RWPE1 (cell line): ENCODE data around the gene UBE2E1.
"Not testable (repeated sequence)": the region's sequence is repeated elsewhere in the genome, so short reads cannot be mapped to it uniquely, and the experiment has no call there.

ENCODE experiments used
- CTCF ChIA-PET: fragments of 350-600 bp; sonication (Branson Sonifier 250); formaldehyde crosslinking; extraction: SDS; loops from one replicate; lab custom pipeline; 2021; lab: Yijun Ruan, JAX
- POLR2A ChIA-PET: fragments of 400-600 bp; formaldehyde crosslinking; extraction: SDS; loops from one replicate; lab custom pipeline; 2020; ENCODE audit warnings: antibody characterized with exemption; ENCODE audit not compliant: low non-redundant PET; lab: Yijun Ruan, JAX
- DNase-seq: peaks from one replicate; pipeline ENCODE4 v3.0.0; 2012; ENCODE audit warnings: low spot score
- H3K27ac ChIP-seq: fragments of 450-650 bp; 2 replicates; pipeline ENCODE4 v1.5.1; 2017
- TF ChIP-seq, protein P1 (sequence below): fragments of 450-650 bp; conservative IDR thresholded peaks from 2 replicates; pipeline ENCODE4 v1.5.1; 2017; ENCODE audit warnings: low read depth, mild to moderate bottlenecking

UBE2E1 gene

GRCh38 chr3:23865595-23866396 lies 60.0 kb downstream of the UBE2E1 start:
- TF ChIP-seq, protein P1, sequence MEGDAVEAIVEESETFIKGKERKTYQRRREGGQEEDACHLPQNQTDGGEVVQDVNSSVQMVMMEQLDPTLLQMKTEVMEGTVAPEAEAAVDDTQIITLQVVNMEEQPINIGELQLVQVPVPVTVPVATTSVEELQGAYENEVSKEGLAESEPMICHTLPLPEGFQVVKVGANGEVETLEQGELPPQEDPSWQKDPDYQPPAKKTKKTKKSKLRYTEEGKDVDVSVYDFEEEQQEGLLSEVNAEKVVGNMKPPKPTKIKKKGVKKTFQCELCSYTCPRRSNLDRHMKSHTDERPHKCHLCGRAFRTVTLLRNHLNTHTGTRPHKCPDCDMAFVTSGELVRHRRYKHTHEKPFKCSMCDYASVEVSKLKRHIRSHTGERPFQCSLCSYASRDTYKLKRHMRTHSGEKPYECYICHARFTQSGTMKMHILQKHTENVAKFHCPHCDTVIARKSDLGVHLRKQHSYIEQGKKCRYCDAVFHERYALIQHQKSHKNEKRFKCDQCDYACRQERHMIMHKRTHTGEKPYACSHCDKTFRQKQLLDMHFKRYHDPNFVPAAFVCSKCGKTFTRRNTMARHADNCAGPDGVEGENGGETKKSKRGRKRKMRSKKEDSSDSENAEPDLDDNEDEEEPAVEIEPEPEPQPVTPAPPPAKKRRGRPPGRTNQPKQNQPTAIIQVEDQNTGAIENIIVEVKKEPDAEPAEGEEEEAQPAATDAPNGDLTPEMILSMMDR, result no peak

GRCh38 chr3:23867400-23867799 lies 61.6 kb downstream of the UBE2E1 start:
- no peak for DNase-seq
- CTCF ChIA-PET, result no interaction called here
- no peak overlapping the region for H3K27ac ChIP-seq
- POLR2A ChIA-PET, result no interaction called here
- TF ChIP-seq, protein P1, result no peak

More at GRCh38 chr3:23865595-23866396, 60.0 kb downstream of the UBE2E1 start:
- H3K27ac ChIP-seq, result no peak overlapping the region
- ChIA-PET CTCF (interaction anchor here (0.9 kb wide), 1 partner anchor 536 kb away, joined by 7 read pairs; no protein-coding TSS in a partner anchor), POLR2A (no interaction called here)
- DNase-seq, result no peak

- TF ChIP-seq, protein P1, result no peak
- DNase-seq, result no peak
- H3K27ac ChIP-seq, result no peak overlapping the region
- ChIA-PET POLR2A (no interaction called here), CTCF (no interaction called here)
These were observed 62.1 kb downstream of the UBE2E1 start for GRCh38 chr3:23867838-23868237.

GRCh38 chr3:23869977-23870662 lies 64.4 kb downstream of the UBE2E1 start:
- ChIA-PET POLR2A (no interaction called here), CTCF (no interaction called here)
- TF ChIP-seq, protein P1, result no peak
- no peak overlapping the region for H3K27ac ChIP-seq
- no peak for DNase-seq

- POLR2A ChIA-PET, DNase-seq, CTCF ChIA-PET, H3K27ac ChIP-seq: not testable (repeated sequence)
These were observed 64.9 kb downstream of the UBE2E1 start for GRCh38 chr3:23870663-23871043.

DNA sequence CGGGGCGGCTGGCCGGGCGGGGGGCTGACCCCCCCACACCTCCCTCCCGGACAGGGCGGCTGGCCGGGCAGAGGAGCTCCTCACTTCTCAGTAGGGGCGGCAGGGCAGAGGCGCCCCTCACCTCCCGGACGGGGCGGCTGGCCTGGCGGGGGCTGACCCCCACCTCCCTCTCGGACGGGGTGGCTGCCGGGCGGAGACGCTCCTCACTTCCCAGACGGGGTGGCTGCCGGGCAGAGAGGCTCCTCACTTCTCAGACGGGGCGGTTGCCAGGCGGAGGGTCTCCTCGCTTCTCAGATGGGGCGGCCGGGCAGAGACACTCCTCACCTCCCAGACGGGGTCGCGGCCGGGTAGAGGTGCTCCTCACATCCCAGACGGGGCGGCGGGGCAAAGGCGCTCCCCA lies 65.6 kb downstream of the UBE2E1 start:
- DNase-seq, CTCF ChIA-PET, POLR2A ChIA-PET, H3K27ac ChIP-seq: not testable (repeated sequence)

DNA sequence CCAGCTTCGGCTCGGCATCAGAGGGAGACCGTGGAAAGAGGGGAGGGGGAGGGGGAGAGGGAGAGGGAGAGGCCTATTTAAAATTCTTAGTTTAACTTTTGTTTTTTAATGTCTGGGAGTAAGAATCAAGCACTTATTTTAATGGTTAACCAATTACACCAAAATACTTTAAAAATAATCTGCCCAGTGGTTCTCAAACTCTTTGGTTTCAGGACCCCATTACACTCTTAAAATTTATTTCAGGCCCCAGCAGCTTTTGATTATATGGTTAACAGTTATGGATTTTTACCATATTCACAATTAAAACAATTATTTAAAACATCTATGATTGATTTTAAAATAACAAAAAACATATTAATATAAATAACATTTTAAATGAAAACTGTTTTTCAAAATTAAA lies 66.6 kb downstream of the UBE2E1 start:
- TF ChIP-seq, protein P1, result no peak
- ChIA-PET CTCF (no interaction called here), POLR2A (no interaction called here)
- no peak overlapping the region for H3K27ac ChIP-seq
- DNase-seq, result no peak
